Neural cell (in vitro differentiated cells): Measurements from ENCODE around the gene BTG2. TPM values are rescaled to one million over a fixed set of nuclear protein-coding genes. Genes with fewer than 3 reads are reported as not detected.

Source experiments
- H2AFZ ChIP-seq: fragments of 200-600, 300-800 bp; sonication (generic), shearing (Covaris generic); 2 replicates; pipeline ENCODE4 v1.6.0; 2014; ENCODE audit warnings: low read depth, mild to moderate bottlenecking, antibody characterized with exemption, low read length, moderate library complexity
- H3F3A ChIP-seq: fragments of 200-600 bp; shearing (Covaris generic); 2 replicates; pipeline ENCODE4 v1.6.1; 2016; ENCODE audit warnings: mild to moderate bottlenecking, moderate library complexity, mixed read lengths, antibody characterized with exemption, low read length; ENCODE audit not compliant: insufficient read depth, poor library complexity, severe bottlenecking
- H3K27ac ChIP-seq: fragments of 200-600, 300-800 bp; sonication (generic), shearing (Covaris generic); 2 replicates; pipeline ENCODE4 v1.5.1; 2014; ENCODE audit warnings: mild to moderate bottlenecking, low read length, moderate library complexity
- H3K27me3 ChIP-seq: fragments of 300-800, 200-600 bp; sonication (generic), shearing (Covaris generic); 2 replicates; pipeline ENCODE4 v1.6.0; 2014; ENCODE audit warnings: mild to moderate bottlenecking, low read depth, low read length, moderate library complexity; ENCODE audit not compliant: insufficient read depth
- H3K36me3 ChIP-seq: fragments of 300-800, 200-600 bp; sonication (generic), shearing (Covaris generic); 2 replicates; pipeline ENCODE4 v1.5.1; 2014; ENCODE audit warnings: mild to moderate bottlenecking, antibody characterized with exemption, low read length, moderate library complexity; ENCODE audit not compliant: insufficient read depth
- H3K4me2 ChIP-seq: fragments of 300-800, 200-600 bp; sonication (generic), shearing (Covaris generic); 2 replicates; pipeline ENCODE4 v1.6.0; 2014; ENCODE audit warnings: mild to moderate bottlenecking, low read length
- H3K4me3 ChIP-seq: fragments of 300-800, 200-600 bp; sonication (generic), shearing (Covaris generic); 2 replicates; pipeline ENCODE4 v1.5.1; 2014; ENCODE audit warnings: mild to moderate bottlenecking, low read length, moderate library complexity
- H3K79me2 ChIP-seq: fragments of 200-600 bp; shearing (Covaris generic); replicated peaks from 2 replicates; pipeline ENCODE4 v1.6.0; 2014; ENCODE audit warnings: mild to moderate bottlenecking, low read length, moderate library complexity; ENCODE audit not compliant: insufficient read depth
- H3K9ac ChIP-seq: fragments of 300-800, 200-600 bp; sonication (generic), shearing (Covaris generic); 2 replicates; pipeline ENCODE4 v1.6.1; 2016; ENCODE audit warnings: mild to moderate bottlenecking, low read length, mixed read lengths
- H3K9me2 ChIP-seq: fragments of 200-600 bp; shearing (Covaris generic); 2 replicates; pipeline ENCODE4 v1.6.1; 2016; ENCODE audit warnings: mild to moderate bottlenecking, low read length, mixed read lengths; ENCODE audit not compliant: insufficient read depth
- H3K9me3 ChIP-seq: fragments of 200-600, 300-800 bp; sonication (generic), shearing (Covaris generic); 2 replicates; pipeline ENCODE4 v1.6.1; 2016; ENCODE audit warnings: mild to moderate bottlenecking, mixed run types, low read length, moderate library complexity, mixed read lengths
- H4K20me1 ChIP-seq: fragments of 200-600 bp; shearing (Covaris generic); 2 replicates; pipeline ENCODE4 v1.6.1; 2016; ENCODE audit warnings: mild to moderate bottlenecking, mixed run types; ENCODE audit not compliant: insufficient read depth
- EP300 ChIP-seq: fragments of 450-650 bp; conservative IDR thresholded peaks from 2 replicates; pipeline ENCODE4 v1.6.1; 2014; ENCODE audit warnings: antibody characterized with exemption, mild to moderate bottlenecking, moderate library complexity; ENCODE audit not compliant: poor library complexity, severe bottlenecking
- POLR2AphosphoS5 ChIP-seq: IDR thresholded peaks from 2 replicates; pipeline ENCODE4 v1.6.1; 2012
- RAD21 ChIP-seq: fragments of 450-650 bp; conservative IDR thresholded peaks from 2 replicates; pipeline ENCODE4 v1.6.1; 2014; ENCODE audit warnings: antibody characterized with exemption, mild to moderate bottlenecking, moderate library complexity
- SMC3 ChIP-seq: fragments of 450-650 bp; conservative IDR thresholded peaks from 2 replicates; pipeline ENCODE4 v1.6.1; 2014; ENCODE audit warnings: antibody characterized with exemption, mild to moderate bottlenecking, moderate library complexity; ENCODE audit not compliant: poor library complexity
- TAF1 ChIP-seq: IDR thresholded peaks from 2 replicates; pipeline ENCODE4 v1.6.1; 2012; ENCODE audit warnings: low read depth
- polyA plus RNA-seq: library from polyadenylated mRNA; depleted of rRNA; stranded (reverse); fragments of >200 nt; gene quantifications from 2 replicates; pipeline ENCODE4 v1.2.3, GENCODE V29; 2014
- small RNA-seq, 3 experiments: library from RNA; depleted of rRNA; stranded (forward); fragments of <200 nt; gene quantifications; one replicate each; pipeline ENCODE3, GENCODE V24; 2012
- TF ChIP-seq, protein P1 (sequence below): IDR thresholded peaks from 2 replicates; pipeline ENCODE4 v1.6.1; 2012; ENCODE audit warnings: borderline replicate concordance
- TF ChIP-seq, protein P2 (sequence below): fragments of 450-650 bp; IDR thresholded peaks from 2 replicates; pipeline ENCODE4 v1.5.1; 2014; ENCODE audit warnings: antibody characterized with exemption, mild to moderate bottlenecking, moderate library complexity; ENCODE audit not compliant: poor library complexity, severe bottlenecking

Gene BTG2
- polyA plus RNA-seq, 1 donor from 2014 or later, result 4.1 TPM

DNA sequence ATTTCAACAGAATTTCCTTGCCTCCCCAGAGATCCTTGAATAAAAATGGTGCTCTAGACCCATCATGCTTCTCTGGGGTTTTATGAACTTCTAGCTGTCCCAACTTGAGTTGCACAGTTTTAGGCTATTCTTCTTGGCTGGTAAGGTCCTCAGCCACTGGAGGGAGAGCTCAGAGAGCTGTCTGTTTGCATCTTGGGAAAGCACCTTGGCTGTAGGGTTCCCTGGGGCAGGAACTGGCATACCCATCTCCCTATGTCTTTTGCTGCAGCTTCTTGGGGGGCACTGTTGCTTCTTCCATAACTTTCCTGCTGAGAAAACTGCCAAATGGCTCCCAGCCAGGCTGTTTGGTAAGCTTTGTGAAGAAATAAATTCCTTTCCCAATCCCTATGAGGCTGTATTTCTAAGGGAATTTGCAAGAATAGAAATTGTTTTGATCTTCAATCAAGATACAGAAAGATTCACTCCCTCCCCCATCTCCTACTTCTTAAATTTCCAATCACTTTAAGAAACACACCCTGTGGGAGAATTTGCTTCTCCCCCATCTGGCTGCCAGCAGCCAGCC, 53.8 kb downstream of the BTG2 start:
- Histone ChIP-seq H2AFZ (no peak overlapping the region), H3F3A (no peaks in the 10 kb centered on the region), H3K9me3 (no peaks in the 10 kb centered on the region), H3K9me2 (no peaks in the 10 kb centered on the region), H3K27me3 (no peaks in the 10 kb centered on the region), H3K9ac (no peak overlapping the region), H3K79me2 (no peaks in the 10 kb centered on the region), H4K20me1 (no peaks in the 10 kb centered on the region), H3K4me2 (no peak overlapping the region), H3K36me3 (no peaks in the 10 kb centered on the region), H3K27ac (no peak overlapping the region), H3K4me3 (no peak overlapping the region)
- TF ChIP-seq, protein P1, sequence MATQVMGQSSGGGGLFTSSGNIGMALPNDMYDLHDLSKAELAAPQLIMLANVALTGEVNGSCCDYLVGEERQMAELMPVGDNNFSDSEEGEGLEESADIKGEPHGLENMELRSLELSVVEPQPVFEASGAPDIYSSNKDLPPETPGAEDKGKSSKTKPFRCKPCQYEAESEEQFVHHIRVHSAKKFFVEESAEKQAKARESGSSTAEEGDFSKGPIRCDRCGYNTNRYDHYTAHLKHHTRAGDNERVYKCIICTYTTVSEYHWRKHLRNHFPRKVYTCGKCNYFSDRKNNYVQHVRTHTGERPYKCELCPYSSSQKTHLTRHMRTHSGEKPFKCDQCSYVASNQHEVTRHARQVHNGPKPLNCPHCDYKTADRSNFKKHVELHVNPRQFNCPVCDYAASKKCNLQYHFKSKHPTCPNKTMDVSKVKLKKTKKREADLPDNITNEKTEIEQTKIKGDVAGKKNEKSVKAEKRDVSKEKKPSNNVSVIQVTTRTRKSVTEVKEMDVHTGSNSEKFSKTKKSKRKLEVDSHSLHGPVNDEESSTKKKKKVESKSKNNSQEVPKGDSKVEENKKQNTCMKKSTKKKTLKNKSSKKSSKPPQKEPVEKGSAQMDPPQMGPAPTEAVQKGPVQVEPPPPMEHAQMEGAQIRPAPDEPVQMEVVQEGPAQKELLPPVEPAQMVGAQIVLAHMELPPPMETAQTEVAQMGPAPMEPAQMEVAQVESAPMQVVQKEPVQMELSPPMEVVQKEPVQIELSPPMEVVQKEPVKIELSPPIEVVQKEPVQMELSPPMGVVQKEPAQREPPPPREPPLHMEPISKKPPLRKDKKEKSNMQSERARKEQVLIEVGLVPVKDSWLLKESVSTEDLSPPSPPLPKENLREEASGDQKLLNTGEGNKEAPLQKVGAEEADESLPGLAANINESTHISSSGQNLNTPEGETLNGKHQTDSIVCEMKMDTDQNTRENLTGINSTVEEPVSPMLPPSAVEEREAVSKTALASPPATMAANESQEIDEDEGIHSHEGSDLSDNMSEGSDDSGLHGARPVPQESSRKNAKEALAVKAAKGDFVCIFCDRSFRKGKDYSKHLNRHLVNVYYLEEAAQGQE, result no peak
- TF ChIP-seq RAD21, result no peak
- no peak for TF ChIP-seq EP300
- TF ChIP-seq, protein P2, sequence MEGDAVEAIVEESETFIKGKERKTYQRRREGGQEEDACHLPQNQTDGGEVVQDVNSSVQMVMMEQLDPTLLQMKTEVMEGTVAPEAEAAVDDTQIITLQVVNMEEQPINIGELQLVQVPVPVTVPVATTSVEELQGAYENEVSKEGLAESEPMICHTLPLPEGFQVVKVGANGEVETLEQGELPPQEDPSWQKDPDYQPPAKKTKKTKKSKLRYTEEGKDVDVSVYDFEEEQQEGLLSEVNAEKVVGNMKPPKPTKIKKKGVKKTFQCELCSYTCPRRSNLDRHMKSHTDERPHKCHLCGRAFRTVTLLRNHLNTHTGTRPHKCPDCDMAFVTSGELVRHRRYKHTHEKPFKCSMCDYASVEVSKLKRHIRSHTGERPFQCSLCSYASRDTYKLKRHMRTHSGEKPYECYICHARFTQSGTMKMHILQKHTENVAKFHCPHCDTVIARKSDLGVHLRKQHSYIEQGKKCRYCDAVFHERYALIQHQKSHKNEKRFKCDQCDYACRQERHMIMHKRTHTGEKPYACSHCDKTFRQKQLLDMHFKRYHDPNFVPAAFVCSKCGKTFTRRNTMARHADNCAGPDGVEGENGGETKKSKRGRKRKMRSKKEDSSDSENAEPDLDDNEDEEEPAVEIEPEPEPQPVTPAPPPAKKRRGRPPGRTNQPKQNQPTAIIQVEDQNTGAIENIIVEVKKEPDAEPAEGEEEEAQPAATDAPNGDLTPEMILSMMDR, result no peak
- no peak for TF ChIP-seq POLR2AphosphoS5
- no peak for TF ChIP-seq SMC3
- no peak for TF ChIP-seq TAF1

Small RNA genes within 50 kb of the gene (small RNA-seq; reads per million reads assigned to genes)
- gene AL359837.1, result 0 reads per million in 3 experiments
- 0.03 to 12.2 (median 0.06) reads per million in 3 experiments for gene RNU6-487P

Other genes starting within 250 kb of the BTG2 start
- not detected in 2 replicates for gene MYOG, start 219.5 kb upstream of the BTG2 start, polyA plus RNA-seq
- gene ADORA1, start 177.8 kb upstream of the BTG2 start, polyA plus RNA-seq, result 7.2 and 18.0 TPM in 2 replicates
- gene MYBPH, start 129.7 kb upstream of the BTG2 start, polyA plus RNA-seq, result not detected in 2 replicates
- gene CHI3L1, start 118.8 kb upstream of the BTG2 start, polyA plus RNA-seq, result not detected in 2 replicates
- not detected in 2 replicates for gene CHIT1, start 75.8 kb upstream of the BTG2 start, polyA plus RNA-seq
- not detected in 2 replicates for gene FMOD, start 45.6 kb downstream of the BTG2 start, polyA plus RNA-seq
- gene PRELP, start 170.3 kb downstream of the BTG2 start, polyA plus RNA-seq, result not detected in 2 replicates
- gene OPTC, start 188.6 kb downstream of the BTG2 start, polyA plus RNA-seq, result not detected in 2 replicates